Activated CD4-positive, alpha-beta memory T cell treated with anti-CD3 and anti-CD28 coated beads for 36 hours (primary cell): ENCODE measurements around the gene ANK3. TPM values are rescaled to one million over a fixed set of nuclear protein-coding genes. Genes with fewer than 3 reads are reported as not detected.
"Not testable (repeated sequence)": the region's sequence is repeated elsewhere in the genome, so short reads cannot be mapped to it uniquely, and the experiment has no call there.

ENCODE experiments used
- CTCF ChIA-PET: fragments of 350-600 bp; sonication (Branson Sonifier 250); formaldehyde crosslinking; loops from one replicate; lab custom pipeline; 2021; ENCODE audit warnings: antibody characterized with exemption, inconsistent platforms; lab: Charles Lee
- POLR2A ChIA-PET: fragments of 350-600 bp; sonication (Branson Sonifier 250); formaldehyde crosslinking; loops from one replicate; lab custom pipeline; 2021; ENCODE audit warnings: antibody characterized with exemption; lab: Charles Lee
- DNase-seq: peaks from one replicate; pipeline ENCODE4 v3.0.0-alpha.2; 2020
- H3K27ac Mint-ChIP-seq: one replicate; pipeline ENCODE4 v1.8.0; 2021; ENCODE audit warnings: mixed read lengths
- H3K27me3 Mint-ChIP-seq: one replicate; pipeline ENCODE4 v1.8.0; 2021; ENCODE audit warnings: mixed read lengths
- H3K36me3 Mint-ChIP-seq: one replicate; pipeline ENCODE4 v1.8.0; 2021; ENCODE audit warnings: mixed read lengths
- H3K4me1 Mint-ChIP-seq: one replicate; pipeline ENCODE4 v1.8.0; 2021; ENCODE audit warnings: low read depth, mixed read lengths
- H3K4me3 Mint-ChIP-seq: one replicate; pipeline ENCODE4 v1.8.0; 2021; ENCODE audit warnings: mild to moderate bottlenecking, mixed read lengths
- H3K9me3 Mint-ChIP-seq: one replicate; pipeline ENCODE4 v1.8.0; 2021; ENCODE audit warnings: mixed read lengths
- intact Hi-C: fragments of 100-400 bp; cut with micrococcal nuclease; formaldehyde crosslinking; loops from one replicate; pipeline ENCODE4 v1.15.1; 2023
- total RNA-seq, 2 experiments: library from RNA; stranded (reverse); gene quantifications; one replicate each; pipeline ENCODE4 v1.2.3, GENCODE V29; 2021

Gene ANK3
- total RNA-seq, 2 experiments from 2014 or later: 18.5 to 21.2 TPM

DNA sequence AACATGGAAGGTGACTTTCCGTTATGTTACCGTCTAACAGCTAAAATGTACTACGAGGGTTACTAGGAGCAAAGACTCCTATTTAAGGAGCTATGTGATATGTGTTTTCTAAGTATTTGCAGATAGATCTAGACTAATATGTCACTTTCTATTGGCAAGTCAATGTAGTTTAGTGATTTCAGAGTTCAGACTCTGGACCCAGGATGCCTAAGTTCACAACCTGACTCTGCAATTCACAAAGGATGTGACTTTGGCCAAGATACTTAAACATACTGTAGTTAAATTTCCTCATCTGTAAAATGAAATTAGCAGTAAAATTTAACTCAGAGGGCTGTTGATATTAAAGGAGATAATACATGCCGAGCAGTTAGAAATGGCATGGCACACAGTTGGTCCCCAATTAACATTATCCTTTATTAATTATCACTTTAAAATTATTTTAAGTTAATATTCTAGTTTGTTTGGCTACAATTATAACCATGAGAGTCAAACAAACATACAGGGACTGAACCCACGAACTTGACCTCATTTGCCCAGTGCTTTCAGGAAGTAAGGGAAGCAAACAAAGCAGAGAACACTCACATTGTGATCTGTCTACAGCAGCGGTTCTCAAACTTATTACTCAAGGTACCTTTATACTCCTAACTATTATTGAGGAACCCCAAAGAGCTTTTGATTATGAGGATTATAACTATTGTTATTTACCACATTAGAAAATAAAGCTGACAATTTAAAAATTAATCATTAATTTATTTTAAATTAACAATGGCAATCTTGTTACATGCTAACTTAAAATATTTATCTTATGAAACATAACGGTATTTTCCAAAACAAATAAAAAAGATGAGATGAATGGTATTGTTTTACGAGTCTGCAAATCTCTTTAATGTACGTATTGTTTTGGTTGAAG, 94.4 kb downstream of the ANK3 start:
- Mint-ChIP-seq H3K4me3 (no peak overlapping the region), H3K9me3 (no peaks in the 10 kb centered on the region), H3K27me3 (no peaks in the 10 kb centered on the region), H3K27ac (no peak overlapping the region), H3K36me3 (no peaks in the 10 kb centered on the region), H3K4me1 (no peaks in the 10 kb centered on the region)
- no peak for DNase-seq
- CTCF ChIA-PET: no interaction called here
- POLR2A ChIA-PET: no interaction called here
- intact Hi-C loops: no loop called here

- DNase-seq: no peak
- H3K4me1 Mint-ChIP-seq: peaks cover 2% of the 10 kb centered on the region
- no peaks in the 10 kb centered on the region for H3K9me3 Mint-ChIP-seq
- no peak overlapping the region for H3K27ac Mint-ChIP-seq
- ChIA-PET CTCF (no interaction called here), POLR2A (no interaction called here)
- no peaks in the 10 kb centered on the region for H3K36me3 Mint-ChIP-seq
- H3K27me3 Mint-ChIP-seq: no peaks in the 10 kb centered on the region
- H3K4me3 Mint-ChIP-seq: no peak overlapping the region
- intact Hi-C loops: no loop called here
These were observed 96.0 kb downstream of the ANK3 start for GRCh38 chr10:60293581-60294175.

DNA sequence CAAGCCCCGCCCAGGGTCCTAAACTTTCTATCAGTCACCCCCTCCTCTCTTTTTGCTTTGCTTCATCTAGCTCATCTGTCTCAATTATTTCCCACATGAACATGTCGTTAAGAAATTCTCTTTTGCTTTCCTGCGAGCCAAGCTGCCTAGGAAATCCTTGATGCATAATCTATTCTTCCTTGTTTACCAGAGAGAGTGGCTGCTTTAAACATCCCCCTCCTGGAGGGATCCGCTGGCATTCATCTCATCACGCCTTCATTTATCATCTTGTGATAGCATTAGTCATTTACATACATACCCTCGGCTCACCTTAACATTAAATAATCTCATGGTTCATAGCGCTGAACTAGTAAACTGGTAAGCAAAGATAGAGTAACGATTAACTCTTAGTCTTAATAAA, 96.7 kb downstream of the ANK3 start:
- ChIA-PET POLR2A (no interaction called here), CTCF (no interaction called here)
- intact Hi-C loops: no loop called here
- Mint-ChIP-seq H3K9me3 (no peaks in the 10 kb centered on the region), H3K4me3 (no peak overlapping the region), H3K4me1 (peaks cover 7% of the 10 kb centered on the region), H3K27me3 (no peaks in the 10 kb centered on the region), H3K27ac (no peak overlapping the region), H3K36me3 (no peaks in the 10 kb centered on the region)
- no peak for DNase-seq

DNA sequence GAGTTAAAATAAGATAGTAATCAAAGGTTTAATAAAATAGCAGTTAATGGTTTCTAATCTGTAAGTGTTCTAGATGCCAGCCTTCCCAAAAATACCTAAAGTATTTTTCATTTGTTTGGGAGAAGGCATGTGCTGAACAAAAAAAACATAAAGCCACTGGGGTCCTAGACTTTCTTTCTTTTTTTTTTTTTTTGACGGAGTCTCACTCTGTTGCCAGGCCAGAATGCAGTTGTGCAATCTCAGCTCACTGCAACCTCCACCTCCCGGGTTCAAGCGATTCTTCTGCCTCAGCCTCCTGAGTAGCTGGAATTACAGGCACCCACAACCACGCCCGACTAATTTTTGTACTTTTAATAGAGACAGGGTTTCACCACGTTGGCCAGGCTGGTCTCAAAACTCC, 97.1 kb downstream of the ANK3 start:
- H3K9me3 Mint-ChIP-seq, POLR2A ChIA-PET, H3K4me3 Mint-ChIP-seq, H3K27ac Mint-ChIP-seq, CTCF ChIA-PET, H3K27me3 Mint-ChIP-seq, H3K4me1 Mint-ChIP-seq, intact Hi-C loops, H3K36me3 Mint-ChIP-seq, DNase-seq: not testable (repeated sequence)

- Mint-ChIP-seq H3K27ac (no peak overlapping the region), H3K36me3 (no peaks in the 10 kb centered on the region), H3K9me3 (no peaks in the 10 kb centered on the region), H3K27me3 (no peaks in the 10 kb centered on the region), H3K4me1 (peaks cover 9% of the 10 kb centered on the region), H3K4me3 (no peak overlapping the region)
- intact Hi-C loops: no loop called here
- no peak for DNase-seq
- ChIA-PET CTCF (interaction anchor here (0.7 kb wide), 1 partner anchor 45 kb away, joined by 3 read pairs; no protein-coding TSS in a partner anchor), POLR2A (no interaction called here)
These were observed 98.2 kb downstream of the ANK3 start for GRCh38 chr10:60291344-60291930.

DNA sequence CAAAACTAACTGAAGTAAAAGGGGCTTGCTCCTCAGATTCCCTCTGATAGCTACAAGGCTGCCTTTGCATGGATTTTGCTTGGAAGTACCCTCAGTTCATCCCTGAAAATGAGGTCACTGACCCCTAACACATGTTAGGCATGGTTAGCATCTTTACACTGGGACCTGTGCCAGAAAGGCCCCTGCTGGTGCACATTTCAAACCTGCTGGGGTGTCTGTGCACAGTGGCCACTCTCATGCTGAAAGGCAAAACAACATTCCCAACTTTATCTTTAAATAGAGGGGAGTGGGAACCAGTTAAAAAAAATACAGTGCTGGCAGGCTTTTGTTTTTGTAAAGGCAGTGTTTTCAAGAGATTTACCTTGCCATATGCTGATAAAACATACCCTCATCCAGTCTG, 99.1 kb downstream of the ANK3 start:
- POLR2A ChIA-PET: no interaction called here
- Mint-ChIP-seq H3K4me1 (peaks cover 10% of the 10 kb centered on the region), H3K9me3 (no peaks in the 10 kb centered on the region), H3K36me3 (no peaks in the 10 kb centered on the region), H3K27me3 (no peaks in the 10 kb centered on the region), H3K4me3 (no peak overlapping the region), H3K27ac (no peak overlapping the region)
- CTCF ChIA-PET: no interaction called here
- no peak for DNase-seq
- intact Hi-C loops: no loop called here

DNA sequence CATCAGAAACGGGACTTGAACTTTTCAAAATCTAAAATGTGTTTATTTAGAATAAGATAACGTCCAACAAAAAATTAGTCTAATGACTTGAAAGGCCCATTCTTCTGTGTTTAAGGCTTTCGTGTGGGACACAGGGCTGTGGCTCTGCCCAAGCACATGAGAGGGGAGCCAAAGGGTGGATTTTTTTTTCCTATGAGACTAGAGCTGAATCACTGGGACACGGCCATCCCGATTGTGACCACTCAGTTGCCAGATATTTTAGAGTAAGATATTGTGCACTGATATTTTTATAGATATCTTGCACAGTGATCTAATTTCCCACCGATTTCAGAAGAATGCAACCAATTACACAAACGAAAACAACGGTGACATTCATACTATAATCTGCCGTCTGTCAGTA, 99.9 kb downstream of the ANK3 start:
- no peaks in the 10 kb centered on the region for H3K27me3 Mint-ChIP-seq
- H3K4me3 Mint-ChIP-seq: no peak overlapping the region
- no peaks in the 10 kb centered on the region for H3K9me3 Mint-ChIP-seq
- peaks cover 14% of the 10 kb centered on the region for H3K4me1 Mint-ChIP-seq
- CTCF ChIA-PET: no interaction called here
- POLR2A ChIA-PET: interaction anchor here (0.5 kb wide), 1 partner anchor 69 kb away, joined by 3 read pairs; no protein-coding TSS in a partner anchor
- no peak for DNase-seq
- intact Hi-C loops: no loop called here
- H3K27ac Mint-ChIP-seq: no peak overlapping the region
- no peaks in the 10 kb centered on the region for H3K36me3 Mint-ChIP-seq

GRCh38 chr10:60288256-60288655, 101.4 kb downstream of the ANK3 start:
- H3K4me3 Mint-ChIP-seq: no peak overlapping the region
- H3K27me3 Mint-ChIP-seq: no peaks in the 10 kb centered on the region
- no peak overlapping the region for H3K27ac Mint-ChIP-seq
- H3K36me3 Mint-ChIP-seq: no peaks in the 10 kb centered on the region
- no peak for DNase-seq
- intact Hi-C loops: no loop called here
- CTCF ChIA-PET: no interaction called here
- POLR2A ChIA-PET: no interaction called here
- no peaks in the 10 kb centered on the region for H3K9me3 Mint-ChIP-seq
- H3K4me1 Mint-ChIP-seq: peaks cover 20% of the 10 kb centered on the region

DNA sequence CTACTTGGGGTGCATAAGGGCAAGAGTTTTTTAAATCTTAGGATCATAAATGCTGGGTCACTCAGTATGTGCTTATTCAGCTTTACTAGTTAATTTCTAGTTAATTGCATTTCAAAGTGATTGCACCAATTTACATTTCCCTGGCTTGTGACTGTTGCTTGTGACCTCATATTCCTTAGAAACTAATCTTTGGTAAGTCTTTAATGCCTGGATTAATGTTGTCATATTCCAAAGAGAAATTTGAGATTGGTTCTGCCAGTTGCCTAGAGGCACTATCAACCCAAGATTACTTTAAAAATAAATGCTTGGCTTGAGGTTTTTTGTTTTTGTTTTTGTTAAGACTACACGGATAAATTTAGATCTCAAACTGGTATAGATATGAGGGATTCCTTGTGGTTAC, 103.1 kb downstream of the ANK3 start:
- Mint-ChIP-seq H3K9me3 (no peaks in the 10 kb centered on the region), H3K27ac (no peak overlapping the region), H3K27me3 (no peaks in the 10 kb centered on the region), H3K4me1 (peaks cover 20% of the 10 kb centered on the region), H3K4me3 (no peak overlapping the region), H3K36me3 (no peaks in the 10 kb centered on the region)
- intact Hi-C loops: no loop called here
- ChIA-PET CTCF (no interaction called here), POLR2A (no interaction called here)
- no peak for DNase-seq

DNA sequence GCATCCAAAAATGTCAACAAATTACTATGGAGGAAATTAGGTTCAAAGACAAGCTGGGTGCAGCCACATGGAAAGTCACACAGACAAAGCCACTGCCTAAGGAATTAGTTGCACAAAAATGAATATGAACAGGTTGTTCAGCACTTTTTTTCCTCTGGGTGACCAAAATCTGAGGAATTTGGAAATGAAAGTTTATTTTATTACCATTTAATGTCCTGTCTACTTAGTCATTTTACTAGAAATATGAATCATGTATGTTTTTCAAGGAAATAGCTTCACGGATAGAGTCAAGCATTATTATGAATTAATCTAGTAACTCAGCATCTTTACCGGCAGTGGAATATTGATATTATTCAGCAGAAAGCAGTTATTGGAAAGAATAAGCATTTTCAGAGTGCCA, 106.3 kb downstream of the ANK3 start:
- H3K36me3 Mint-ChIP-seq: peaks cover 6% of the 10 kb centered on the region
- H3K4me1 Mint-ChIP-seq: peaks cover 16% of the 10 kb centered on the region
- ChIA-PET CTCF (interaction anchor here (0.6 kb wide), 1 partner anchor 103 kb away, joined by 3 read pairs; no protein-coding TSS in a partner anchor), POLR2A (no interaction called here)
- no peaks in the 10 kb centered on the region for H3K9me3 Mint-ChIP-seq
- H3K27ac Mint-ChIP-seq: no peak overlapping the region
- DNase-seq: no peak
- no peak overlapping the region for H3K4me3 Mint-ChIP-seq
- H3K27me3 Mint-ChIP-seq: no peaks in the 10 kb centered on the region
- intact Hi-C loops: no loop called here

DNA sequence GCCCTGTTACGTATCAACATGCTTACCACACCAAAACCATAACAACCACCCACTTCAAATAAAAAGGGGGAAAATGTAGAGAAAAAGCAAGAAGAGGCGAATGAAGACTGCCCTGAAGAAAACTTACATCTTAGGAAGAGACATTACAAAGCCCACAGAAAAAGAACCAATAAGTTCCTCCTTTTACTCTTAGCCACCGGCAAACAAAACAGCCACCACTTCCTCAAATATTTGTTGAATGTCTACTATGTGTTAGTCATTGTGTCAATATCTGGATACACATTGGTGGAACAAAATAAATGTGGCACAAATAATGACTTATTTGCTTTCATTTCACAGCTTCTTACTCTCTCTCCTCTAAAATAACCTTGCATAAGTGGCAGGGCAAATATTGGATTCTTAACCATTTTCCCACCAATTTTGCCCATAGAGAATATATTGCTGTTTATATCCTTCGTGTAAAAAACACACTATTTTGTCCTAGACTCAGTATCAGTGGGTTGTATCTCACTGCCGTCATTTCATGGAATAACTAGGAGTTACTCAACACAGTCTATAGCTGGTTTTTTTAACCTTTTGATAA, 106.8 kb downstream of the ANK3 start:
- H3K27me3 Mint-ChIP-seq: no peaks in the 10 kb centered on the region
- H3K27ac Mint-ChIP-seq: no peak overlapping the region
- peaks cover 11% of the 10 kb centered on the region for H3K4me1 Mint-ChIP-seq
- no peak for DNase-seq
- ChIA-PET CTCF (interaction anchor here (0.6 kb wide), 1 partner anchor 102 kb away, joined by 3 read pairs; no protein-coding TSS in a partner anchor), POLR2A (no interaction called here)
- no peaks in the 10 kb centered on the region for H3K9me3 Mint-ChIP-seq
- peaks cover 6% of the 10 kb centered on the region for H3K36me3 Mint-ChIP-seq
- intact Hi-C loops: no loop called here
- no peak overlapping the region for H3K4me3 Mint-ChIP-seq

GRCh38 chr10:60281792-60282353, 107.8 kb downstream of the ANK3 start:
- no peak overlapping the region for H3K27ac Mint-ChIP-seq
- CTCF ChIA-PET: no interaction called here
- H3K4me1 Mint-ChIP-seq: peaks cover 10% of the 10 kb centered on the region
- POLR2A ChIA-PET: no interaction called here
- H3K9me3 Mint-ChIP-seq: no peaks in the 10 kb centered on the region
- no peak for DNase-seq
- H3K36me3 Mint-ChIP-seq: peaks cover 12% of the 10 kb centered on the region
- no peaks in the 10 kb centered on the region for H3K27me3 Mint-ChIP-seq
- intact Hi-C loops: no loop called here
- H3K4me3 Mint-ChIP-seq: no peak overlapping the region
